Testis (tissue), 2 donors: ENCODE data around the gene TRAF2.

Experiments
- POLR2A ChIP-seq: fragments of 450-650 bp; IDR thresholded peaks from one replicate; pipeline ENCODE4 v1.6.1; 2017; ENCODE audit warnings: antibody characterized with exemption, mild to moderate bottlenecking, moderate library complexity
- TF ChIP-seq, protein P1 (sequence below), 3 experiments: fragments of 450-650 bp in 2 of 3; fragments of 200-600 bp in 1 of 3; sonication (generic) in 1 of 3; IDR thresholded peaks; one replicate each; pipeline ENCODE4 v1.5.1; 2016 to 2019; ENCODE audit warnings: antibody characterized with exemption in 3 of 3, mild to moderate bottlenecking in 2 of 3, moderate library complexity in 1 of 3

DNA sequence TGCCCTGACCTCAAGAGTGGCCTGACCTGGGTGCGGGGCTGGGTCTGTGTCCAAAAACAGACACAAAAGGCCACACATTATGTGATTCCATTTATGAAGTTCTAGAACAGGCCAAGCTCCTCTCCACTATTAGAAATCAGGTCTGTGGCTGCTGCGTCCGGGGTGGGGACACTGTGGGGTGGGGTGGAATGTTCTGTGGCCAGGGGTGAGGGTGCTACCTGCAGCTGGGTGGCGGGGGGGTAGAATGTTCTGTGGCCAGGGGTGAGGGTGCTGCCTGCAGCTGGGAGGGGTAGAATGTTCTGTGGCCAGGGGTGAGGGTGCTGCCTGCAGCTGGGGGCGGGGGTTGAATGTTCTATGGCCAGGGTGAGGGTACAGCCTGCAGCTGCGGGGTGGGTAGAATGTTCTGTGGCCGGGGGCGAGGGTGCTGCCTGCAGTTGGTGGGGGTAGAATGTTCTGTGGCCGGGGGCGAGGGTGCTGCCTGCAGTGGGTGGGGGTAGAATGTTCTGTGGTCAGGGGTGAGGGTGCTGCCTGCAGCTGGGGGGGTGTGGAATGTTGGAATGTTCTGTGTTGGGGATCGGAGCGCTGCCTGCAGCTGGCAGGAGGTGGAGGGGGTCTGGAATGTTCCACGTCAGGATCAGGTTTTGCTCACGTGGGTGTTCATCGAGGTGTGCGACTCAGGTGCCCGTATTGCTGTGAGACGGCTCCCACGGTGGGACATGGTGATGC lies 74.1 kb downstream of the TRAF2 start:
- no peak for TF ChIP-seq POLR2A
- TF ChIP-seq, protein P1, sequence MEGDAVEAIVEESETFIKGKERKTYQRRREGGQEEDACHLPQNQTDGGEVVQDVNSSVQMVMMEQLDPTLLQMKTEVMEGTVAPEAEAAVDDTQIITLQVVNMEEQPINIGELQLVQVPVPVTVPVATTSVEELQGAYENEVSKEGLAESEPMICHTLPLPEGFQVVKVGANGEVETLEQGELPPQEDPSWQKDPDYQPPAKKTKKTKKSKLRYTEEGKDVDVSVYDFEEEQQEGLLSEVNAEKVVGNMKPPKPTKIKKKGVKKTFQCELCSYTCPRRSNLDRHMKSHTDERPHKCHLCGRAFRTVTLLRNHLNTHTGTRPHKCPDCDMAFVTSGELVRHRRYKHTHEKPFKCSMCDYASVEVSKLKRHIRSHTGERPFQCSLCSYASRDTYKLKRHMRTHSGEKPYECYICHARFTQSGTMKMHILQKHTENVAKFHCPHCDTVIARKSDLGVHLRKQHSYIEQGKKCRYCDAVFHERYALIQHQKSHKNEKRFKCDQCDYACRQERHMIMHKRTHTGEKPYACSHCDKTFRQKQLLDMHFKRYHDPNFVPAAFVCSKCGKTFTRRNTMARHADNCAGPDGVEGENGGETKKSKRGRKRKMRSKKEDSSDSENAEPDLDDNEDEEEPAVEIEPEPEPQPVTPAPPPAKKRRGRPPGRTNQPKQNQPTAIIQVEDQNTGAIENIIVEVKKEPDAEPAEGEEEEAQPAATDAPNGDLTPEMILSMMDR (IDR thresholded peaks at IDR 0.05), result no peak
